HCT116 (cell line): ENCODE data around the gene BLTP3A.
"Not testable (repeated sequence)": the region's sequence is repeated elsewhere in the genome, so short reads cannot be mapped to it uniquely, and the experiment has no call there.

Experiments used
- EZH2 ChIP-seq: fragments of 200-600 bp; sonication (generic); IDR thresholded peaks from 2 replicates; pipeline ENCODE4 v1.6.1; 2017; ENCODE audit warnings: antibody characterized with exemption, mixed run types
- EZH2phosphoT487 ChIP-seq: fragments of 200-600 bp; IDR thresholded peaks from 2 replicates; pipeline ENCODE4 v1.6.1; 2018; ENCODE audit warnings: antibody characterized with exemption, borderline replicate concordance
- JUND ChIP-seq: IDR thresholded peaks from 2 replicates; pipeline ENCODE4 v1.6.1; 2012
- POLR2A ChIP-seq: IDR thresholded peaks from 2 replicates; pipeline ENCODE4 v1.7.0; 2011; ENCODE audit warnings: borderline replicate concordance; ENCODE audit not compliant: insufficient read depth, insufficient read length; ENCODE audit errors: extremely low read depth
- POLR2AphosphoS5 ChIP-seq: IDR thresholded peaks from 2 replicates; pipeline ENCODE4 v1.6.1; 2011; ENCODE audit warnings: mild to moderate bottlenecking, low read depth, low read length, moderate library complexity
- RAD21 ChIP-seq: IDR thresholded peaks from 2 replicates; pipeline ENCODE4 v1.6.1; 2012; ENCODE audit warnings: low read depth, mild to moderate bottlenecking
- SRF ChIP-seq: IDR thresholded peaks from 2 replicates; pipeline ENCODE4 v1.6.1; 2012; ENCODE audit warnings: low read depth
- YY1 ChIP-seq: IDR thresholded peaks from 2 replicates; pipeline ENCODE4 v1.6.1; 2011; ENCODE audit warnings: low read length, low read depth, moderate library complexity, mild to moderate bottlenecking; ENCODE audit not compliant: insufficient replicate concordance; ENCODE audit errors: extremely low read depth
- ZNF274 ChIP-seq: fragments of 200-500 bp; sonication (Bioruptor generic); IDR thresholded peaks from 2 replicates; pipeline ENCODE4 v1.6.1; 2014; ENCODE audit warnings: mild to moderate bottlenecking, low read depth, low read length, inconsistent platforms
- TF ChIP-seq, protein P1 (sequence below), 3 experiments: fragments of 200-600 bp in 1 of 3; sonication (generic) in 1 of 3; IDR thresholded peaks in 2 of 3; conservative IDR thresholded peaks in 1 of 3; 2 replicates each; pipeline ENCODE4 v1.5.1; 2012 to 2017; ENCODE audit warnings: low read depth in 2 of 3, low read length in 2 of 3, antibody characterized with exemption in 1 of 3, borderline replicate concordance in 1 of 3, control low read depth in 1 of 3, mild to moderate bottlenecking in 1 of 3, mixed read lengths in 1 of 3, mixed run types in 1 of 3, moderate library complexity in 1 of 3; ENCODE audit not compliant: insufficient read depth in 1 of 3
- TF ChIP-seq, protein P2 (sequence below): IDR thresholded peaks from 2 replicates; pipeline ENCODE4 v1.6.1; 2012; ENCODE audit warnings: low read depth

DNA sequence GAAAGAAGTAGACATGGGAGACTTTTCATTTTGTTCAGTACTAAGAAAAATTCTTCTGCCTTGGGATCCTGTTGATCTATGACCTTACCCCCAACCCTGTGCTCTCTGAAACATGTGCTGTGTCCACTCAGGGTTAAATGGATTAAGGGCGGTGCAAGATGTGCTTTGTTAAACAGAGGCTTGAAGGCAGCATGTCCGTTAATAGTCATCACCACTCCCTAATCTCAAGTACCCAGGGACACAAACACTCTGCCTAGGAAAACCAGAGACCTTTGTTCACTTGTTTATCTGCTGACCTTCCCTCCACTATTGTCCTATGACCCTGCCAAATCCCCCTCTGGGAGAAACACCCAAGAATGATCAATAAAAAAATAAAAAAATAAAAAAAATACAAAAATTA, 4.7 kb upstream of the BLTP3A start:
- TF ChIP-seq, protein P1, sequence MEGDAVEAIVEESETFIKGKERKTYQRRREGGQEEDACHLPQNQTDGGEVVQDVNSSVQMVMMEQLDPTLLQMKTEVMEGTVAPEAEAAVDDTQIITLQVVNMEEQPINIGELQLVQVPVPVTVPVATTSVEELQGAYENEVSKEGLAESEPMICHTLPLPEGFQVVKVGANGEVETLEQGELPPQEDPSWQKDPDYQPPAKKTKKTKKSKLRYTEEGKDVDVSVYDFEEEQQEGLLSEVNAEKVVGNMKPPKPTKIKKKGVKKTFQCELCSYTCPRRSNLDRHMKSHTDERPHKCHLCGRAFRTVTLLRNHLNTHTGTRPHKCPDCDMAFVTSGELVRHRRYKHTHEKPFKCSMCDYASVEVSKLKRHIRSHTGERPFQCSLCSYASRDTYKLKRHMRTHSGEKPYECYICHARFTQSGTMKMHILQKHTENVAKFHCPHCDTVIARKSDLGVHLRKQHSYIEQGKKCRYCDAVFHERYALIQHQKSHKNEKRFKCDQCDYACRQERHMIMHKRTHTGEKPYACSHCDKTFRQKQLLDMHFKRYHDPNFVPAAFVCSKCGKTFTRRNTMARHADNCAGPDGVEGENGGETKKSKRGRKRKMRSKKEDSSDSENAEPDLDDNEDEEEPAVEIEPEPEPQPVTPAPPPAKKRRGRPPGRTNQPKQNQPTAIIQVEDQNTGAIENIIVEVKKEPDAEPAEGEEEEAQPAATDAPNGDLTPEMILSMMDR (IDR thresholded peaks at IDR 0.05 in 2 of 3, conservative IDR thresholded peaks at IDR 0.05 in 1 of 3; ENCODE audit: borderline replicate concordance in 1 of 3, insufficient read depth in 1 of 3, low read depth in 2 of 3, low read length in 2 of 3), result not testable (repeated sequence)
- not testable (repeated sequence) for TF ChIP-seq POLR2A, EZH2, POLR2AphosphoS5, ZNF274, EZH2phosphoT487, SRF, JUND, RAD21, YY1
- TF ChIP-seq, protein P2, sequence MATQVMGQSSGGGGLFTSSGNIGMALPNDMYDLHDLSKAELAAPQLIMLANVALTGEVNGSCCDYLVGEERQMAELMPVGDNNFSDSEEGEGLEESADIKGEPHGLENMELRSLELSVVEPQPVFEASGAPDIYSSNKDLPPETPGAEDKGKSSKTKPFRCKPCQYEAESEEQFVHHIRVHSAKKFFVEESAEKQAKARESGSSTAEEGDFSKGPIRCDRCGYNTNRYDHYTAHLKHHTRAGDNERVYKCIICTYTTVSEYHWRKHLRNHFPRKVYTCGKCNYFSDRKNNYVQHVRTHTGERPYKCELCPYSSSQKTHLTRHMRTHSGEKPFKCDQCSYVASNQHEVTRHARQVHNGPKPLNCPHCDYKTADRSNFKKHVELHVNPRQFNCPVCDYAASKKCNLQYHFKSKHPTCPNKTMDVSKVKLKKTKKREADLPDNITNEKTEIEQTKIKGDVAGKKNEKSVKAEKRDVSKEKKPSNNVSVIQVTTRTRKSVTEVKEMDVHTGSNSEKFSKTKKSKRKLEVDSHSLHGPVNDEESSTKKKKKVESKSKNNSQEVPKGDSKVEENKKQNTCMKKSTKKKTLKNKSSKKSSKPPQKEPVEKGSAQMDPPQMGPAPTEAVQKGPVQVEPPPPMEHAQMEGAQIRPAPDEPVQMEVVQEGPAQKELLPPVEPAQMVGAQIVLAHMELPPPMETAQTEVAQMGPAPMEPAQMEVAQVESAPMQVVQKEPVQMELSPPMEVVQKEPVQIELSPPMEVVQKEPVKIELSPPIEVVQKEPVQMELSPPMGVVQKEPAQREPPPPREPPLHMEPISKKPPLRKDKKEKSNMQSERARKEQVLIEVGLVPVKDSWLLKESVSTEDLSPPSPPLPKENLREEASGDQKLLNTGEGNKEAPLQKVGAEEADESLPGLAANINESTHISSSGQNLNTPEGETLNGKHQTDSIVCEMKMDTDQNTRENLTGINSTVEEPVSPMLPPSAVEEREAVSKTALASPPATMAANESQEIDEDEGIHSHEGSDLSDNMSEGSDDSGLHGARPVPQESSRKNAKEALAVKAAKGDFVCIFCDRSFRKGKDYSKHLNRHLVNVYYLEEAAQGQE, result not testable (repeated sequence)
